CD4-positive, alpha-beta T cell treated with Interferon alpha-2 for 1 hour (primary cell): Measurements from ENCODE around the gene MAPK8.
"Not testable (repeated sequence)": the region's sequence is repeated elsewhere in the genome, so short reads cannot be mapped to it uniquely, and the experiment has no call there.

Source experiments
- DNase-seq, 2 donors: peaks; one replicate each; pipeline ENCODE4 v3.0.0-alpha.2; 2020 to 2022

Gene MAPK8

GRCh38 chr10:48340734-48341133 is 34.3 kb downstream of the MAPK8 start:
- DNase-seq = no peak

- DNase-seq = no peak
These were observed 36.6 kb downstream of the MAPK8 start for GRCh38 chr10:48343106-48343505.

GRCh38 chr10:48343921-48344598 is 37.6 kb downstream of the MAPK8 start:
- no peak for DNase-seq

DNA sequence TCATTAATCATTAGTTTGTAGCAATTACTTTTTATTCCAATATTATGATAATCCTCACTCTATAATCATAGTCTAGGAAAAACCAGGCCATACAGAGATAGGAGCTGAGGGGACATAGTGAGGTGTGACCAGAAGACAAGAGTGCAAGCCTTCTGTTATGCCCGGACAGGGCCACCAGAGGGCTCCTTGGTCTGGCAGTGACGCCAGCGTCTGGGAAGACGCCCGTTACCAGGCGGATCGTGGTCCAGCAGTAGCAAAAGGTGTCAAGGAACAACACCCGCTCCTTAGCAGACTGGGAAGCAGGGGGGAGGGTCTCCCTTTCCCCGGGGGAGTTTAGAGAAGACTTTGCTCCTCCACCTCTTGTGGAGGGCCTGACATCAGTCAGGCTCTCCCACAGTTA is 39.8 kb downstream of the MAPK8 start:
- DNase-seq = not testable (repeated sequence)

- DNase-seq = not testable (repeated sequence)
These were observed 41.1 kb downstream of the MAPK8 start for GRCh38 chr10:48347539-48347938.

GRCh38 chr10:48347943-48348342 is 41.5 kb downstream of the MAPK8 start:
- DNase-seq = not testable (repeated sequence)

GRCh38 chr10:48353246-48353645 is 46.8 kb downstream of the MAPK8 start:
- DNase-seq = no peak

GRCh38 chr10:48357631-48358030 is 51.2 kb downstream of the MAPK8 start:
- no peak for DNase-seq

DNA sequence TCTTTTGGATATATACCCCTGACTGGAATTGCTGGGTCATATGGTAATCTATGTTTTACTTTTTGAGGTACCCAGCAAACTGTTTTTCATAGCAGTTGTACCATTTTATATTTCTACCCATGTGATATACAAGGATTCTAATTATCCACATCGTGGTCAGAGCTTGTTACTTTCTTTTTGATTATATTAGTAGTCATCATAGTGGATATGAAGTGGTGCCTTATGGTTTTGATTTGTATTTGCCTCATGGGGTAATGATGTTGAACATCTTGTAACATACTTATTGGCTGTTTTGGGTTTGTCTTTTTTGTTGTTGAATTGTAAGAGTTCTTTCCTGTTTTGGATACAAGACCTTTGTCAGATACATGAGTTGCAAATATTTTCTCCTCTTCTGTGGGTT is 51.7 kb downstream of the MAPK8 start:
- DNase-seq = no peak

DNA sequence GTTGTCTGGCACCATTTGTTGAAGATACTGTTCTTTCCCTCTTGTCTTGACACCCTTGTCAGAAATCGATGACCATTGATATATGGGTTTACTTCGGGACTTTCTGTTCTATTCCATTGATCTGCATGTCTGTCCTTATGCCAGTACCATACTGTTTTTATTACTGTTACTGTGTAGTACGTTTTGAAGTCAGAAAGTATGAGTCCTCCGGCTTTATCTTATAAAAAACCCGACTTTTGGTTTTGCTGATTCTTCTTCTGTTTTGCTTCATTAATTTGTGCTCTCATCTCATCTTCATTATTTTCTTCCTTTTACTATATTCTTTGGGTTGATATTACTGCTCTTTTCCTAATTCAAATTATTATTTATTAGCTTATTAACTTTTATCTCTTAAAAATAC is 52.4 kb downstream of the MAPK8 start:
- DNase-seq = no peak

DNA sequence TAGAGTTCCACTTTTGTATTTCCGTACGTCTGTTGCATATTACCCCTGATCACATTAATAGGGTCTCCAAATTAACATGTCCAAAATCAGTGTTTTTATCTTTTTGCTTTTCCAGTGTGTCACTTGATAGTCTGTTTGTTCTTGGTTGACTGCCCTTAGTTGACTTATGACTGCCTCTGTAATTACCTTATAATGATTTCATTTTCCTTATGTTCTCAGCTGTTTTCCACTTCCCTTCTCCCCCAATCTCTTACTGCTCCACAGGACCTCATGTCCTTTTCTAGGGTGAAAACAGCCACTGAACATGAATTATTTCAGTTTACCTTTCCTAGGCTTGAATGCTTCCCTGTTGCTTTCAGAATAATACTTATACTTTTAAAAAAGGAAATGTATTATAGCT is 54.7 kb downstream of the MAPK8 start:
- DNase-seq = no peak

- DNase-seq = peak; percentile 12 to 47
These were observed 57.3 kb downstream of the MAPK8 start for GRCh38 chr10:48363617-48364355.

DNA sequence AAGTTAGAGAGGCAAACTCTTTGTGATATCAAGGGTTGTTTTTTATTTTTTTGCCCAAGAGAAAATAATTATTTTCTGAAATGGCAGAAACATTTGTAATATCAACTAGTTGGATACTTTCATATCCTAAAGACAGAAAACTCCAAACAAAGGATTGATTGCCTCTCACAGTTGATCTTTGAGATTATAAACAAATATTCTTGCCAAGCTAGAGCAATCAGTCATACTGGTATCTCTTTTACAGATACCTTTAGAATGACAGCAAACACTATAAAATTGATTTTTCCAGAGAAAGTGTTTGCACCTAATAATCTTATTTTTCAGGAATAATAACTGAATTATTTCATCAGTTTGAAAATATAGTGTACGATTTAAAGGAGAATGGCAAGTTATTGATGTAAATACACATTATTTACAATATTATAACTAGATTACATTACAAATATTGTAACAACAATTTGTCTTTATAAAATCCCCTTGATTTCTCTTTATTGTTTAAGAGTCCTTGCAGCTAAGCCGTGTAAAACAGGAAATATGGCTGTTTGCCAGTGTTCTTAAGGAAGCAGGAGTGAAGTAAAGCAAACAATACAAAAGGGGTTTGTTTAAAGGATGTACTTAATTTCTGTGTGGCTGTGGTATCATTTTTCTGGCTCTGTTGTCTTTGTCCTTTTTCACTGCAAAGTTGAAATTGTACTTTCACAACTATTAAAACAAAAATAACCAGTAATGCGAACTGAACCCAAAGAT is 58.4 kb downstream of the MAPK8 start:
- no peak for DNase-seq

DNA sequence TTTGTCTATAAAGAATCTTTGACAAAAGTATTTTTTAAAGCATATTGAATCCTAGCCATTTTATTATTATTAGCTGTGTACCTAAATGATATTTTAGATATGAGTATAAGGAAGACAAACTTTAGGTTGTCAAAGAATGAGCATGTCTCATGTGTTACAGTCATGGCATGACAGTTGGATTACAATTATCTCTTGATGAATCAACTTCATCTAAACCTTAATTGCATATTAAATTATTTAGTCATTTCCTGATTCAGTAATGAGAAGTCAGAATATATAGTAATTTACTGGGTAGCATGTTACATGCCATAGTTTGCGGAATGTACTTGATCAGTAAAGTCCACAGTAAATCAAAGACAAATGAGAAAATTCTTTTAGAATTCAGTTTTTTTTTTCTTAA is 59.2 kb downstream of the MAPK8 start:
- DNase-seq = no peak

DNA sequence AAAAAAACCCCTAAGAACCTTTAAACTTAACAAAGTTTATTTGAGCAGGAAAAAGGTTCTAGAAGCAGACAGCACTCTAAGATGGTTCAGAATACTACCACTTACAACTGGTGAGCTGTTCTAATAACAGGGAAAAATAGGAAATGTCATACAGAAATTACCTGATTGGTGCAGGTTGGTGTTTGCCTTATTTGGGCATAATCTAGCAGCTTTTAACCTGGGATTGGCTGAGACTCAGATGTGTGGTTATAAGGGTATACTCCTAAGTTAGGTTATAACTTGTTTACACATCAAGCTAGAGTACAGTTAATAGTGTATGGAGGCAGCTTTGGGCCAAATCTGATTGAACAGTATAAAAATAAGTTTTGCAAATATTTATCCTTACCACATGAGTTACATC is 59.8 kb downstream of the MAPK8 start:
- DNase-seq = no peak

DNA sequence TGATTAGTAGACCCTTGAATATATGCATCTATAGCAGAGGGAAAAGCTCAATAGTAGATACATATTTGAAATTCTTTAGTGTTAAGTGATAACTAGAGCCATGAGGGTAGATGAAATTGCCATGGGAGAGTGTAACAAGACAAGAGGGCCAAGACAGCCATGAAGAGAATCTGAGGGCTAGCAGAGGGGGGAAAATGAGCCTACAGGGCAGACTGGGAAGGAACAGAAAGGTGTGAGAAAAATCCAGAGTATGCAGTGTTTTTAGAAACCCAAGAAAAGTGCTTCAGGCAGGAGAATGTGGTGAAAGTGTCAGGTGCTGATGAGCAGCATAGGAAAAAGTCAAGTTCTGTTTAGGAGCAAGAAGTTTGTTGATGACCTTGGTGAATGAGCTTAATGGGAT is 63.0 kb downstream of the MAPK8 start:
- DNase-seq = no peak

DNA sequence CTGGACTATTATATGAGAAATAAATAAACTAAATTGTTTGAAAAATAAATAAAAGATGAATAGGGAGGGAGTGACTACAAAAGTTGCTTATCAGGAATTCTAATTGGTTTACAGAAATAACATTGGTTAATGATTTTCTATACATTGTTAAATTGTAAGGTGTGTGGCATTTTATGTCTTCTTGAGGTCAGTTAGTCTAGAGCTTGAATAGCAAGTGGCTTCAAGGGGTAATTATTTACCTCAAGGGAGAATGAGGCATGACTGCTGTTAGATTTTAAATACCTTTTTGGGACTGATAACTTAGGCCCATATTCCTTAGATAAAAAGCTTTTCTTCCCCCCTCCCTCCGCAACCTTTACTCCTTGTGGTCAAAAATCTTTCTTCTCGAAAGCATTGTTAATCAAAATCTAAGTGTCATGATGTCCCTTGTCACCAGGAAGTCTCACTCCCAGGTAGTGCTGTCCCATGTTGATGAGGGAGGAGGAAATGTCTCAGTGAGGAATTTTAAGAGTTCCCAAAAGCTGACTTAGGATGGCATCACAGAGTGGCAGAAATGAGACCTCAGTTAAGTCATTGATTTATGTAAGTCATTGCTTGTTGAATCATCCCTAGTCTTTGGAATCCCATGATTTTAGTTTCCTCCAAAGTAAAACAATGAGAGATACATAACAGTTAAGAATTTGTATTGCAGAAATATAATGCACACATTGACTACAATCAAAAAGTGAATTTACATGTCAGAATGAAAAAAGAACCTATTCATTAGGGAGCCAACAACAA is 71.5 kb downstream of the MAPK8 start:
- DNase-seq = no peak

- no peak for DNase-seq
These were observed 72.2 kb downstream of the MAPK8 start for GRCh38 chr10:48378675-48379074.

- DNase-seq = no peak
These were observed 75.5 kb downstream of the MAPK8 start for GRCh38 chr10:48381971-48382370.

- no peak for DNase-seq
These were observed 76.5 kb downstream of the MAPK8 start for GRCh38 chr10:48382982-48383381.

DNA sequence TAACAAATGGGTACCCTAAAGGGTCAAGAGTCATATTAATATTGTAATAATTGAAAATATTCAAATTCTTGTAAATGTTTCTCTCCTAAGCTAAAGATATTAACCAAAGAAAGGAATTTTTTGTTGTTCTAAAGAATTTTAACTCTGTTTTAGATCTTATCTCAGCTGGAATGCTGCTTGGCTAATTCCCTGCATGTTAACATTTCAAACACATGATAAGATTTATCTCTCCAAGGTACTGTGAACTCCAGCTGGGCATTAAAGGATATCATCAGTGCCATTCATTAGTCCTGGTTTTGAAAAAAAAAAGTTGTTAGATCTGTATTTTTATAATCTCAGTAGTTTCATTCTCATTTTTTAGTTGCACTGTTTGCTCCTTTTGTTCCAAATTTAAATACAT is 76.9 kb downstream of the MAPK8 start:
- DNase-seq = no peak

- DNase-seq = no peak
These were observed 78.2 kb downstream of the MAPK8 start for GRCh38 chr10:48384699-48384982.

- DNase-seq = no peak
These were observed 82.8 kb downstream of the MAPK8 start for GRCh38 chr10:48389272-48389671.
